Lower lobe of right lung (tissue), 2 donors: ENCODE measurements around the gene IZUMO4. TPM values are rescaled to one million over a fixed set of nuclear protein-coding genes. Genes with fewer than 3 reads are reported as not detected.

Source experiments
- ATAC-seq, 2 donors: fragments of 200-7000 bp; cut with Tn5 transposase; one replicate each; pipeline ENCODE4 v1.9.1; 2020 to 2022; ENCODE audit warnings: mild to moderate bottlenecking in 2 of 2, moderate library complexity in 2 of 2
- DNase-seq: peaks from one replicate; pipeline ENCODE4 v3.0.0-alpha.2; 2020
- H3K27ac ChIP-seq: fragments of 200-600 bp; one replicate; pipeline ENCODE4 v1.8.0; 2022
- H3K27me3 ChIP-seq: fragments of 200-600 bp; one replicate; pipeline ENCODE4 v1.8.0; 2022; ENCODE audit warnings: low read depth
- H3K36me3 ChIP-seq: fragments of 200-600 bp; one replicate; pipeline ENCODE4 v1.8.0; 2022; ENCODE audit warnings: mild to moderate bottlenecking
- H3K4me1 ChIP-seq: fragments of 200-600 bp; one replicate; pipeline ENCODE4 v1.8.0; 2022
- H3K4me3 ChIP-seq: fragments of 200-600 bp; one replicate; pipeline ENCODE4 v1.8.0; 2022; ENCODE audit warnings: mild to moderate bottlenecking
- H3K9me3 ChIP-seq: fragments of 200-600 bp; one replicate; pipeline ENCODE4 v1.8.0; 2022
- CTCF ChIP-seq: fragments of 200-600 bp; IDR thresholded peaks from one replicate; pipeline ENCODE4 v1.8.0; 2022; ENCODE audit warnings: antibody characterized with exemption, mild to moderate bottlenecking
- intact Hi-C: fragments of 100-400 bp; cut with DNase I; formaldehyde crosslinking; loops from one replicate; pipeline ENCODE4 v1.11.0; 2022
- total RNA-seq: library from RNA; stranded (reverse); fragmentation: NEBNext Ultra II Directional; extraction: Animal tissue kit (Norgen Biotek cat#: 25700); gene quantifications from one replicate; pipeline ENCODE4 v1.2.1, GENCODE V29; 2021
- donor health status: DM: no; HTN: yes; CAD: no; lungs with severe emphysema.

Gene IZUMO4
- total RNA-seq, 1 donor from 2014 or later, result 7.4 TPM

- peaks cover 56% of the 10 kb centered on the region for H3K4me1 ChIP-seq
- DNase-seq (no peak), ATAC-seq (no peak)
These were observed 33.9 kb upstream of the IZUMO4 start for GRCh38 chr19:2062770-2063169.

GRCh38 chr19:2063824-2064223 lies 32.9 kb upstream of the IZUMO4 start:
- DNase-seq (no peak), ATAC-seq (no peak)
- no peak overlapping the region for H3K4me3 ChIP-seq
- no peaks in the 10 kb centered on the region for H3K9me3 ChIP-seq
- intact Hi-C loops, result no loop called here
- H3K27me3 ChIP-seq, result no peaks in the 10 kb centered on the region
- no peak for TF ChIP-seq CTCF
- H3K4me1 ChIP-seq, result peaks cover 46% of the 10 kb centered on the region
- no peaks in the 10 kb centered on the region for H3K36me3 ChIP-seq
- H3K27ac ChIP-seq, result peak overlapping the region; percentile 73

More at GRCh38 chr19:2062770-2063169, 33.9 kb upstream of the IZUMO4 start:
- no peak overlapping the region for H3K27ac ChIP-seq
- no peaks in the 10 kb centered on the region for H3K9me3 ChIP-seq
- H3K36me3 ChIP-seq, result no peaks in the 10 kb centered on the region
- H3K4me3 ChIP-seq, result no peak overlapping the region
- H3K27me3 ChIP-seq, result no peaks in the 10 kb centered on the region
- no peak for TF ChIP-seq CTCF
- intact Hi-C loops, result no loop called here

- no peaks in the 10 kb centered on the region for H3K36me3 ChIP-seq
- peak overlapping the region; percentile 73 for H3K27ac ChIP-seq
- H3K9me3 ChIP-seq, result no peaks in the 10 kb centered on the region
- intact Hi-C loops, result no loop called here
- H3K4me1 ChIP-seq, result peaks cover 44% of the 10 kb centered on the region
- no peaks in the 10 kb centered on the region for H3K27me3 ChIP-seq
- no peak for DNase-seq
- no peak overlapping the region for H3K4me3 ChIP-seq
- no peak for TF ChIP-seq CTCF
- ATAC-seq, result no peak
These were observed 32.3 kb upstream of the IZUMO4 start for GRCh38 chr19:2064395-2064787.

DNA sequence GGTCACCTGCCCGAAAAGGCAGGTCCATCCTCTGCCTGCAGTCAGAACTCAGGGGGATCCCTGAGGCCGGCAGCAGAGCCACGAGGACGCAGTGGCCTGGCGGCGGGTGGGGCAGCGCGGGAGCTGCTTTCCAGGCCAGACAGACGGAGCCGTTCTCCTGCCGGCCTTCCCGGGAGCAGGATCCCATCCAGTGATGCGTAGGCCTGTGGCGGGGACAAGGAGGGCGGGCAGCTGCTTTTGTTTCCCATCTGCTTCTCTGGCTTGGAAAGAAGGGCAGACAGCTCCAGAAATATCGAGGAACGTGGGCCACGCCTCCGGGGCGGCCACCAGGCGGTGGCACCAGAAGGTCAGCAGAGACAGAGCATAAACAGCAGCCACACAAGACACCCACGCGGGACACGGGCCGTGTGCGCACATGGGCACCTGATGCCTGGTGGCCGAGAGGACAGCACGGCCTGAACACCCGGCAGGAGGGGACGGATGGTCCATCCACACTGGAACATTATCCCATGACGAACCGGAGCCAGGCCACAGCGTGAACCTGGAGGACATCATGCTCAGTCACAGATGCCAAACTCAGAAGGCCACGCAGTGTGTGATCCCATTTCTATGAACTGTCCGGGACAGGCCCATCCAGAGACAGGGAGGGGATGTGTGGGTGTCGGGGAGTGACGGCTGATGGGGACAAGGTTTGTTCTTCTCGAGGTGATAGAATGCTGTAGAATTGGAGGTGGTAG lies 31.8 kb upstream of the IZUMO4 start:
- H3K4me3 ChIP-seq, result no peak overlapping the region

DNA sequence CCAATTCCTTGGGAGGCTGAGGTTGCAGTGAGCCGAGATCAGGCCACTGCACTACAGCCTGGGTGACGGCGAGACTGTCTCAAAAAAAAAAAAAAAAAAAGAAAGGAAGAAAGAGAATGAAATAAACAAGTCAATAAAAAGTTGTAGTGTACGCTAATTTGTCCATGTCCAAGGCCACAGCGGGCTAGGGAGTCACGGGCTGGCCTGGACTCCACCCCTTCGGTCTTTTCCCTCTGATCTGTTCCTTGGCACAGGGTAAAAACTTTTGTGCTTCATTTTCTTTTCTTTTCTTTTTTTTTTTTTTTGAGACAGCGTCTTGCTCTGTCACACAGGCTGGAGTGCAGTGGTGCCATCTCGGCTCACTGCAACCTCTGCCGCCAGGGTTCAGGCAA lies 26.3 kb upstream of the IZUMO4 start:
- no peak overlapping the region for H3K27ac ChIP-seq
- H3K27me3 ChIP-seq, result no peaks in the 10 kb centered on the region
- H3K4me3 ChIP-seq, result no peak overlapping the region
- DNase-seq (no peak), ATAC-seq (no peak)
- peaks cover 20% of the 10 kb centered on the region for H3K4me1 ChIP-seq
- peaks cover 47% of the 10 kb centered on the region for H3K36me3 ChIP-seq
- intact Hi-C loops, result loop anchor here (10.0 kb wide), 1 partner anchor 56 kb away; the partner anchor contains the start of gene BTBD2
- no peaks in the 10 kb centered on the region for H3K9me3 ChIP-seq
- no peak for TF ChIP-seq CTCF

More for the DNA sequence above, 31.8 kb upstream of the IZUMO4 start:
- no peak for DNase-seq
- H3K27me3 ChIP-seq, result no peaks in the 10 kb centered on the region
- intact Hi-C loops, result no loop called here
- H3K36me3 ChIP-seq, result no peaks in the 10 kb centered on the region
- ATAC-seq, result no peak
- H3K27ac ChIP-seq, result peak overlapping the region; percentile 73
- no peaks in the 10 kb centered on the region for H3K9me3 ChIP-seq
- peaks cover 44% of the 10 kb centered on the region for H3K4me1 ChIP-seq
- no peak for TF ChIP-seq CTCF
